ENCODE measurements around the gene INVS.
"Not testable (repeated sequence)": the region's sequence is repeated elsewhere in the genome, so short reads cannot be mapped to it uniquely, and the experiment has no call there.

INVS gene

DNA sequence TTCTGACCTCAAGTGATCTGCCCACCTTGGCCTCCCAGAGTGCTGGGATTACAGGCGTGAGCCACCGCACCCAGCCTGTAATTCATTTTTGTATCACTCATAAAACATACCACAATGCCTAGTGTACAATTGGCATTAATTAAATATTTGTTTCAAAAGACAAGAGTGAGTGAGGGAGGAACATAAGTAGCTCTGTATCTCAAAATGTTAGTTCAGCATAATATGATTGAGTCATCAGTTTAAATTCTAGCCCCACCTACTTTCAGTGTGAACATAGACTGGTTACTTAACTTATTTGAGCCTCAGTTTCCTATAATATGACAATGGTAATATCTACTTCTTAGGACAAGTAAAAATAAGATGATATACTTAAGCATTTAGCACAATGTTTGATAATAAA, 26.9 kb downstream of the INVS start:
- no peak for DNase-seq

DNA sequence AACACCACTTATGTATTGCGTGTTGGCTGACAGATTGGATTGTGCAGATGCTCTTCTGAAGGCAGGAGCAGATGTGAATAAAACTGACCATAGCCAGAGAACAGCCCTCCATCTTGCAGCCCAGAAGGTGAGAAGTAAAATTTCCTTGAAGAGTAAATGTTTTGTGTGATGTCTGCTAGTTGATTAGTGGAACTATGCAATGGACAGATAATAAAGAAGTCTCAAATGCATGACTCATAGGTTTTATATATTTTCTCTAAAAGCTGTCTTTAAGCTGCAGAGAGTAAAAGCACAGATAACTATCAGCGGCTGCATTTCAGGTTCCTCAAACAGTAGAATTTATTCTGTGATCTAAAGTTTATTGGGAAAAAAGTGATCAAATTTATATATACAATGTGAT, 27.4 kb downstream of the INVS start:
- DNase-seq = no peak

DNA sequence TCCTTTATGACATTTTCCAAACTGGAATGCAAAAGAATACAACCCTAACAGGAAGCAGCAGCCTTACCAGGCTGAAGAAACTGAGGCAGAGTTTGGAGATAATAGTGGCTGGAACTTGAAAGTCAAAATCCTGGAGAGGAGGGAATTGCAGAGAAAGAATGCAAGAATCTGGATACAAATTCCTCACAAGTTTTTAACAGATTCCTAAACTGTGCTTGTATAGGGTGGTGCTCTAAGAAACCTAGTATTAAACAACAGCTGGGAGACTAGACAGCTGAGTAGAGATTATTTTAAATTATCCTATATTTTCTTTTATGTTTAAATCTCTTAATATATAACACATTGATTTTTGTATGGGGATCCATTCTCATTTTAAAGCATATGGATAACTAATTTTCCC, 30.7 kb downstream of the INVS start:
- DNase-seq = no peak

DNA sequence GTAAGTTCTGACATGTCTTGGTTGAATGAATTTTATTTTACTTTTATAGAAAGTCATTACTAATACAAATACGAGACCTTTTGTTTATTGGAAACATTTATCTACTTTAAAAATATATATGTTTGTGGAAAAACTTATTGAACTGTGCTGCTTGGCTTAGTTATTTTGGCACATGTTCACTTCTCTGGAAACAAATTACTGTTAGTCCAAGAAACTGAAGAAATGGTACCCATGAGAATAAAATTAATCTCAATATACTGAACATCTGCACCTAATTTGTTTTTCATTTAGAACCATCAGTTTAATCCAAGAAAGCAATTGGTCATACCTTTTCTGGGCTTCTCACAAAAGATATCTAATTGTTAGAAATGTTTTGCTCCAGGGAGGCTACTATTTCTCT, 32.2 kb downstream of the INVS start:
- no peak for DNase-seq

DNA sequence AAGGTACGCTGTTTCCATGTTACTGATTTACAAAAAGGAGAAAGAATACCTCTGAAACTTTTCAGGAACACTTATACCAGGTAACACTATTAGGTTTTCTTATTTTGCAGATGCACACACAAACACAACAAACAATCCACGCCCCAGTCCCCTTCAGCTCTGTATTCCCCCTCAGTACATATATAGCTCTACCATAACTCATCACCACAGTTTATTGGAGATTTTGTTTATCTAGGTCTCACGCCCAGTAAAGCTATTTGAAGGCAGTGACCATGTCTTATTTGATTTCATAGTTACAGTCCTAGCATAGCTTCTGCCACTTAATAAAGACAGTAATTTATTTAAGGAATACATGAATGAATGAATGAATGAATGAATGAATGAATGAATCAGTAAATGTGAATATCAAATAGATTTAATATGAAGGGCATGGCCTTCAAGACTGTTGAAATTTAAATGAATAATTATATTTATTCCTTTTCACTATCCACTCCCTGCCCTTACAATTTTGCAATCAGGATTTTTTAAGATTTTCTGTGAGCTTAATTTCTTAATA, 32.9 kb downstream of the INVS start:
- DNase-seq = no peak

DNA sequence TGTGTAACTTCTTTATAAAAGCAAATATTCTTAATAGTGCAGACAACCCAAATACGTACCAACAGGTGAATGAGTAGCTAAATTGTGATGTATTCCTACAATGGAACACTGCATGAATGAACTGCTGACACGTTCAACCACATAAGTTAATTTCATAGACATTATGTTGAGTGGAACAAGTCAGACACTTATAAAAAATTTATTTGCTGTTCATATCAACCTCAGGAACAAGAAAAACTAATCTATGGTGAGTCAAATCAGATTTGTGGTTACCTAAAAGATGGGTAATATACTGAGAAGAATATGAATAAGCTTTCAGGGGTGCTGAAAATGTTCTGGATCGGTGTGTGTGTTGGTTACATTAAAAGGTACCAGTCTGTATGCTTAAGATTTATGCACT, 35.7 kb downstream of the INVS start:
- DNase-seq = no peak

DNA sequence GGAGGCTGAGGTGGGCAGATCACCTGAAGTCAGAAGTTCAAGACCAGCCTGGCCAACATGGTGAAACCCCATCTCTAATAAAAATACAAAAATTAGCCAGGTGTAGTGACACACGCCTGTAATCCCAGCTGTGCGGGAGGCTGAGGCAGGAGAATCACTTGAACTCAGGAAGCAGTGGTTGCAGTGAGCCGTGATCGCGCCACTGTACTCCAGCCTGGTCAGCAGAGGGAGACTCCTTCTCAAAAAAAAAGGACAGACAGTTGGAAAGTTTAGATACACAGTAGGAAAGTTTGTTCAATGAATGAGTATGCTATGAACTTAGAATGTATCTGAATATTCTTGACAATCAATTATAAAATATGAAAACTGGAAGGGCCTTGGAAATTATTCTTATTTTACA, 37.8 kb downstream of the INVS start:
- not testable (repeated sequence) for DNase-seq

DNA sequence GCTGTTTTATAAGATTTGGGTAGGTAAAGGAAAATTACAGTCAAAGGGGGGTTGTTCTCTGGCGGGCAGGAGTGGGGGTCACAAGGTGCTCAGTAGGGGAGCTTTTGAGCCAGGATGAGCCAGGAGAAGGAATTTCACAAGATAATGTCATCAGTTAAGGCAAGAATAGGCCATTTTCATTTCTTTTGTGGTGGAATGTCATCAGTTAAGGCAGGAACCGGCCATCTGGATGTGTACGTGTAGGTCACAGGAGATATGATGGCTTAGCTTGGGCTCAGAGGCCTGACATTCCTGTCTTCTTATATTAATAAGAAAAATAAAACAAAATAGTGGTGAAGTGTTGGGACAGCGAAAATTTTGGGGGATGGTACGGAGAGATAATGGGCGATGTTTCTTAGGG, 41.3 kb downstream of the INVS start:
- DNase-seq = not testable (repeated sequence)

DNA sequence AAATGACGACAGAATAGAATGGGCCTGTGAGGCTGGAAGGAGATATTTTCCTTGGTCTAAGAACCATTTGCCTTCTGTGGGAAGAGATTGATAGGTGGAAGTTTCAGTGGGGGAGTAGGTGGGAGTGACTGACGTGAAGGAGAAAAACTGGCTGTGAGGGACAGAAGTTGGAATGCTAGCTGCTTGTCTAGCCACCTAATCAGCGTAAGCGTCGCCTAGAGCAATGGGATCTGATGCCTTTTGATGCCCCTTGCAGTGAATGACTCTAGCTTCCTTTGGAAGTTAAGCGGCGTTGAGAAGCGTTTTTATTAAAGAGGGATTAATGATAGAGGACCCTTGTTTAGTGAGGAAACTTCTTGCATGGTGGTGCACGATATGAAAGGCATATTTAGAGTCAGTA, 42.8 kb downstream of the INVS start:
- DNase-seq = not testable (repeated sequence)

DNA sequence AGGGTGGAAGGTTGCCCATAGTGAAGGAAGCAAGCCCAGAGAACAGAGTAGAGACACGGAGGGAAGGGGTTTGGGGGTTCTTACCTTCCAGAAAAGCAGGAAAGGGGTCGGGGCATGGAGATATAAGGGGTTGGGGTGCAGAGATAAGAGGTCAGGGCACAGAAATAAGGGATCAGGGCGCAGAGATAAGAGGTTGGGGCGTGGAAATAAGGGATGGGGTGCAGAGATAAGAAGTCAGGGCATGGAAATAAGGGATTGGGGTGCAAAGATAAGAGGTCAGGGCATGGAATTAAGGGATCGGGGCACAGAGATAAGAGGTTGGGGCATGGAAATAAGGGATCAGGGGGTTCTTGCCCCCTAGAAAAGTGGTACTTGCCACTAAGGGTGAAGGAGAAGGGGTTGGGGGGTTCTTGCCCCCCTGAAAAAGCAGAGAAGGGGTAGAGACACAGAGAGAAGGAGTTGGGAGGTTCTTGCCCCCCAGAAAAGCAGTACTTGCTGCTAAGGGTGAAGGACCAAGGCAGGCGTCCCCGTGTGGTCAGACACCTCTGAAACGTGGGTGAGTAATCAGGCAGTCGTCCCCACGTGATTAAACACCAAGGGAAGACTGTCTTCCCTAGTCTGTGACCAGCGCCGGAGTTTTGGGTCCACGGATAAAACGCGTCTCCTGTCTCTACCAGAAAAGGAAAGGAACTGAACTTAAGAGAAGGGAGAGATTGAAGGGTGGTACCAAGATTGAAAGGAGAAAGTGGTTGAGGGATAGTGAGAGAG, 46.3 kb downstream of the INVS start:
- not testable (repeated sequence) for DNase-seq

DNA sequence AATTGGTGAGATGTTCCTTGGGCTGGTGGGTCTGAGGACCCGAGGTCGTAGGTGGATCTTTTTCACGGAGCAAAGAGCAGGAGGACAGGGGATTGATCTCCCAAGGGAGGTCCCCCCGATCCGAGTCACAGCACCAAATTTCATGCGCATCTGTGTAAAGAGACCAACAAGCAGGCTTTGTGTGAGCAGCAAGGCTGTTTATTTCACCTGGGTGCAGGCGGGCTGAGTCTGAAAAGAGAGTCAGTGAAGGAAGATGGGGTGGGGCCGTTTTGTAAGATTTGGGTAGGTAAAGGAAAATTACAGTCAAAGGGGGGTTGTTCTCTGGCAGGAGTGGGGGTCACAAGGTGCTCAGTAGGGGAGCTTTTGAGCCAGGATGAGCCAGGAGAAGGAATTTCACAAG, 46.9 kb downstream of the INVS start:
- not testable (repeated sequence) for DNase-seq

DNA sequence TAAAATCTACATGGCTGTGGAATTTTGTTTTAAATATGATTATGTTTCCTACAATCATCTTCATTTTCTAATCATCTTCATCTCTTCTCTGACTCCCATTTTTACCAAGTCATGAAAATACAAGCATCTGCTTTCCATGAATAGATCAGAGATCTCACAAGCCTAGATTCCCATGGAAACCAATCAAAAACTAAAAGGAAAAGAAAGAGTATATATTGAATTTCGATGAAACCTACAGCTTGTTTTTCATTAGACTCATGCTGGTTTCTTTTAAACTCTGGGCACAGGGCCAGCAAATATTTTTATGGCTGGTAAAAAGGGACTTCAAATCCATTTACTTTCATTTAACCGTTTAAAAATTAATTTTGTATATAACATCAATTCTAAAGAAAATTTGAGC, 51.2 kb downstream of the INVS start:
- peak; percentile 59 for DNase-seq

DNA sequence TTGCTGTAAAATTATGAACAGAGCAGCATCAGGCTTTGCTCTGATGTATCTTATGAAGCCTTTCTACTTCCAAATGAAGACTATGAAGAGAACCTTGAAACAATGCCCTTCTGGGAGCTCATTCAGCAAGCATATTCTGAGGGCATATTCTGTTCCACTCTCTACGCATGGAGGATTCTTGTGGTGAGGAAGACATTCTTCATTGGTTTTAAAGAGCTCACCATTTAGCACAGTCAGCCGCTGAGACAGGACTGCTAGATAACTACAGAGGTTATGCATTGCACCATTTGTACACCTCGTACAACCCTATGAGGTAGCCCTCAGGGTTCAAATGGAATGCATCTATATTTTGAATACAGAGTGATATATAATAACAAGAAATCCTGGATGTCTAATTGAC, 61.0 kb downstream of the INVS start:
- DNase-seq = no peak

DNA sequence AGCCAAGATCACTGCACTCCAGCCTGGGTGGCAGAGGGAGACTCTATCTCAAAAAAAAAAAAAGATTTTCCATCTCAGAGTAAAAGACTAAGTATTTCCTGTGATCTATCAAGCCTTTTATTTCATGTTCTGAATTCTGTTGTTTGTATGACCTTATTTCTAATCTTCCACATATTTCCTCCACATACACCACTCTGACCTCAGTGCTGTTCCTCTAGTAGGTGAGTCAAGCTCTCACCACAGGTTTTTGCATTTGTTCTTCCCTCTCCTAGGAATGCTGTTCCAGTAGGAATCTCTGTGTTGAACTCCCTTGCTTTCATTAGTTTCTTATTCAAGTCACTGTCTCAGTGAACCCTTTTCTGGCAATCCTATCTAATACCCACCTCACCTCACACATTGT, 68.1 kb downstream of the INVS start:
- DNase-seq = no peak

DNA sequence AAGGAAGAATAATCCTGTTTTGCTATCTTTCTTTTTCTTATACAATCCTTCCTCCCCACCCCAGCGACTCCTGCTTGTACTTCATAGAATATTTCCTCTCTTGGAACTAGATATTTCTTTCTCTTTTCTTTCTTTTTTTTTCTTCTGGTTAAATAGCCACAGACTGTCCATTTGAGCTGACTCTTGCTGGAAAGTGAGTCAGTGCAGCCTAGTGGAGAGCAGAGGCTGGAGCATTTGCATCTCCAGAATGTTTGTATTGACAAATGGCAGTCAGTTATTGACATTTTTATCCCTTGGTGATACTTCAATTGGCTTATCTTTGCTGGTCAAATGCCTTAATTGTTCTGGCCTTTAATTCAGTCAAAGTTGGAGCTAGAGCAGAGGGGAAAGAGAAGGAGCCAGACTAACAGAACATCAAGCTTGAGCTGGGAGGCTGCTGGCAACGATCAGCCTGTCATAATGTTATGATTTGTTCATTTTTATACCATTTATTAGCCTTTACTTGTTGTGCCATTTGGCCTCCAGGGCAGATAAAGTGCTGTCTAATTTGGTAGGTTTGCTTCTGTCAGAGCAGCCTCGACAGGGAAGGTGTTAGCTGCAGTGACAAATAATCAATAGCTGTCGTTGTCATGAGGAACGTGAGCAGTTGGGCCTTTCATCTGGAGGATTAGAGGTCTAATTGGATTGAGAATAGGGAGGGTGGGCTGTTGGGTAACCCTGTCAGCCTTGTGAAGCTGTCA, 69.0 kb downstream of the INVS start:
- DNase-seq = no peak

DNA sequence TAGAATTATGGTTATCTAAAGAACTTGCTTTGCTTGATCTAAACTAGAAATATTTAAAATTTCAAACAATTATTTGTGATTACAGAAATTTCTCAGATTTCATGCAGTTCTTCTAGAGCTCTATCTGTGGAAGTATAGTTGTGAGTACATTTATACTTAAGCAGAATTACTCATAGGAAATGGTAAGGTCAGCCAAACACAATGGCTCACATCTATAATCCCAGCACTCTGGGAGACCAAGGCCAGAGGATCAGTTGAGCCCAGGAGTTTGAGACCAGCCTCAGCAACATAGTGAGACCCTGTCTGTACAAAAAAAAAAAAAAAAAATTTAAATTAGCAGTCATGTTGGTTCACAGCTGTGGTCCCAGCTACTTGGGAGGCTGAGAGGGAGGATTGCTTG, 71.0 kb downstream of the INVS start:
- DNase-seq = no peak

DNA sequence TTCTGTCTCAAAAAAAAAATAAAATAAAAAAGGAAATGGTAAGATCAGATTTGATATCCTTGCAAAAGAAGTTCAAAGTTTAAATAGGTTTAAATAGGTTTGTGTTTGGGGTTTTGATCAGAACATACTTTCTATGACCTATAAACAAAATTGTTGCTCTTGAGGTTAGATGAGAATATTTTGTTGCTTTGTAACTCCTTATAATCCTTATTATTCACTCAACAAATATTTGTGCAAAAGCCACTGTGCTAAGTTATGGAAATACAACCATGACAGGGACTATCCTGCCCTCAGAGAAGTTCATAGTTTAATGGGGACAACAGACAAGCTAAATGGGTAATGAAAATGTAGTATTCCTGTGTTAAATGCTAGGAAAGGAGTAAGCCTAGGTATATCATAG, 71.5 kb downstream of the INVS start:
- DNase-seq = no peak

DNA sequence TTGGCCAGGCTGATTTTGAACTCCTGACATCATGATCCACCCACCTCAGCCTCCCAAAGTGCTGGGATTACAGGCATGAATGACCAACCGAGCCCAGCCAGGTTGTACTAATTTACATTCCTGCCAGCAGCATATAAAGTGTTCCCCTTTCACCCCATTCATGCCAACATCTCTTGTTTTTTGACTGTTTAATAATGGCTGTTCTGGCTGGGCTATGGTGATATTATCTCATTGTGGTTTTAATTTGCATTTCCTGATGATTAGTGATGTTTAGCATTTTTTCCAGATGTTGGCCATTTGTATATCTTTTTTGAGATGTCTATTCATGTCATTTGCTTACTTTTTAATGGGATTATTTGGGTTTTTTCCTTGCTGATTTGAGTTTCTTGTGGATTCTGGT, 87.3 kb downstream of the INVS start:
- no peak for DNase-seq

DNA sequence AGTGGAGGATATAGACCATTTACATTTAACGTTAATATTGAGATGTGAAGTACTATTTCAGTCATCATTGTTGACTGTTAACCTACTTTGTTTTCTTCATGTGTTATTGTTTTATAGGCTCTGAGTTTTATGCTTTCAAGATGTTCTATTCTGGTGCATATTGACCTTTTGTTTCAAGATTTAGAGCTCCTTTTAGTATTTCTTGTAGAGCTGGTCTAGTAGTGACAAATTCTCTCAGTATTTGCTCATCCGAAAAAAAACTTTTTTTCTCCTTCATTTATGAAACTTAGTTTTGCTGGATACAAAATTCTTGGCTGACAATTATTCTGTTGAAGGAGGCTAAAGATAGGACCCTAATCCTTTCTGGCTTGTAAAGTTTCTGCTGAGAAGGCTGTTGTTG, 91.3 kb downstream of the INVS start:
- DNase-seq = no peak

DNA sequence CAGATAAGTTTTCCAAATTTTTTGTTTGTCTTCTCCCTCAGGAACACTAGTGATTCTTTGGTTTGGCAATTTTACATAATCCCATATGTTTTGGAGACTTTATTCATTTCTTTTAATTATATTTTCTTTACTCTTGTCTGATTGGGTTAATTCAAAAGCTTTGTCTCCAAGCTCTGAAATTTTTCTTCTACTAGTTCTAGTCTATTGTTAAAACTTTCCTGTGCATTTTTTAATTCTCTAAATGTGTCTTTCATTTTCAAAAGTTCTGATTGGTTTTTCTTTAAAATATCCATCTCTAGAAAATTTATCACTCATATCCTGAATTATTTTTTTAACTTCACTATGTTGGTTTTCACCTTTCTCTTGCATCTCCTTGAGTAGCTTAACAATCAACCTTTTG, 92.2 kb downstream of the INVS start:
- no peak for DNase-seq

DNA sequence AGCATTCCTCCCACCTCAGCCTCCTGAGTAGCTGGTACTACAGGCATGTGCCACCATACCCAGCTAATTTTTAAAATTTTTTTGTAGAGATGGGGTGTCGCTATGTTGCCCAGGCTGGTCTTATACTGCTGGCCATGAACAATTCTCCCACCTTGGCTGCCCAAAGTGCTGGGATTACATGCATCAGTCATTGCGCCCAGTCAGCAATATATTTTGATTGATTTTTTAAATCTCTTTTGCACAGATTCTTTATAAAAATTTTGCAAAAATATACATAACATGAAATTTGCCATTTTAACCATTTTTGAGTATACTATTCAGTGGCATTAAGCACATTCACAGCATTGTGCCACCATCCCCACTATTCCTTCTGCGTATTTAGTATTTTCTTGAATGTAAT, 94.0 kb downstream of the INVS start:
- DNase-seq = no peak

DNA sequence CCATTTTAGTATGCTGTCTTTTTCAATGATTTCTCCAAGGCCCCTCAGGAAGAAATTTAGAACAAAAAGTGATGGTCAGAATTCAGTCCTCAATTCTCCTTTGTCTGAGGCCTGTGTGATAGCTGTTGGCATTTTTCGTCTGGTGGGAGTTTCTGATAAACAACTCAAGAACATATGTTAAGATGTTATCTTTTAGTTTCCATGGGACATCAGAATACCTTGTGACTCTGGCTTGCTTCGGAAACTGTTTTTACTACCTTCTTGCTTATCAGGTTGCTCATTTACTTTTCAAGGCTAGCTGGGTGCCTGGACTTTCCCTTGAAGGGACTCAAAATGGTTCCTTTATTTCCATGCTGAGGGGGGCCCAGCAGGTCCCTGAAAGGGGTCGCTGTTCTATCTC, 97.2 kb downstream of the INVS start:
- peak; percentile 7 for DNase-seq

DNA sequence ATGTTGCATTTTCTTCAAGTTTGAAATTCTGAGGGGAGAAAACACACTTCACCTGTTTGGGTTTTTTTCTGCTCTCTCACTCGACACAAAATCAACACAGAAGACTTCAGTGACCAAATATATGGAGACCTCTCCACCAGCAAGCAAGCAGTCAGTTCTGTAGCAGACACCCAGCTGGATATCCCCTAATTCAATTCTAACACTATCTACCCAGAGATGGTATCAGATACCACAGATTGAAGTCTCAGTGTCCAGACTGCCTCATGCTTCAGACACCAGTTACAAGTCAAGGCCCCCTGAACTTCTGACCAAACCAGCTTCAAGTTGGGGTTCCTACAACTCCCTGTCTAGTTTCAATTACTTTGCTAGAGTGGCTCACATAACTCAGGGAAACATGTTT, 97.8 kb downstream of the INVS start:
- no peak for DNase-seq

DNA sequence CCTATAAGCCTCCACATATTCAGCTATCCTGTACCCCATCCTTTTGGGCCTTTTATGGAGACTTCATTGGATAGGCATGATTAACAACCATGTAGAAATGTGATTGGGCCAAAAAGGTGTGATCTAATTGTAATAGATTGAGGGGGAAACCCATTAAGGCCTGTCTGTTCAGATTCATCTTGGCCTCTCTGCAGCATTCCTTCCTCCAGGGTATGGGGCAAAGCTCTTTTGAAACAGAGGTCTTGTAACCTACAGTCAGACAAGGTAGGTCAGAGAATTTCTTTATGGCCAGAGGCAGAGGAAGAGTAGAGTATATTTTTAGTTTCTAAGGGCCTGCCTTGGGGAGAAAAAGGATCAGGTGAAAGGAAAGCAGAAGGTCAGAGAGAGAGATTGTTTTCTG, 98.5 kb downstream of the INVS start:
- DNase-seq = no peak

DNA sequence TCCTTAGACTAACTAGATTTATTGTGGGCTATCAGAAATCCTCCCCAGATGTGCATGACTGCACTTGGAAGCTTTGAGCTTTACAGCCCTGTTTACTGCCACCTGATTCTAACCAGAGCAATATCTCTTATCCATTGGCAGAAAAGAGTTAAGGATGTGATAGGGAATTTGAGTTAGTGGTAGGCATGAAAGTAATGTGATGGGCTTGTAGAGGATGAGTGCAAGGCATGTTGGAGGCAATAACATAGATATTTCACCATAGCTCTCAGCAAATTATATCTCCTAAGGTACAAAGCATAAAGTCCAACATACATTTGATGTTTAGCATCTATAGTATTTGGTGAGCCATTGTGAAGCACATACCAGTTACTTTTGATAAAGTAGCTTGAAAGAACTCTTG, 103.8 kb downstream of the INVS start:
- DNase-seq = no peak
